WTC11 (cell line): ENCODE data around the gene SYT1.

Source experiments
- CTCF ChIP-seq: fragments of 200-600 bp; IDR thresholded peaks from 2 replicates; pipeline ENCODE4 v1.8.0; 2022; ENCODE audit warnings: antibody characterized with exemption
- IRF2 ChIP-seq: sonication (generic); formaldehyde crosslinking; IDR thresholded peaks from 2 replicates; pipeline ENCODE4 v1.8.0; 2022; ENCODE audit warnings: low read depth, missing genetic modification reagents, borderline replicate concordance
- RORB ChIP-seq: fragments of 250-450 bp; sonication (Bioruptor Pico); IDR thresholded peaks from 2 replicates; pipeline ENCODE4 v1.9.0; 2021; ENCODE audit warnings: mild to moderate bottlenecking
- TCF7 ChIP-seq: sonication (generic); formaldehyde crosslinking; IDR thresholded peaks from 2 replicates; pipeline ENCODE4 v1.8.0; 2022; ENCODE audit warnings: mild to moderate bottlenecking, low read depth, missing genetic modification reagents, moderate library complexity

DNA sequence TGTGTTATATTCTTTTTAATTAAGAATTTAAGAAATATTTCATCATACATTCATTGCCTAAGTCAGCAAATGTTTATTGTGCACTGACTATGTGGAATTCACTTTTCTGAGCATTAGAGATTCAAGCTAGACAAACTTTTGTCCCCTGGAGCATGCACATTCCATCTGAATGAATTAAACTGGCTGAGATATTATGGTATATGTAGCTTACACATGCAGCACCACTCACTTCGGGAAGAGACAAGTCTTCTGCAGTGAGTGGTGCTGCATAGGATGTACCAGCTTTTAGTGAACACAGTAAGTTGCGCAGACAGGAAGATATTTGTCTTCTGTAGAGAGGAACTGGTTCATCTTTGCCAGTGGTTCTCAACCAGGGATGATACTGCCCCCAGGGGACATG lies 318.4 kb downstream of the SYT1 start:
- TF ChIP-seq RORB (CRISPR knock-in tag) (no peak), IRF2 (no peak), TCF7 (no peak), CTCF (no peak)
